ENCODE results near the gene AATF. TPM values are rescaled to one million over a fixed set of nuclear protein-coding genes. Genes with fewer than 3 reads are reported as not detected.

Gene AATF
- total RNA-seq, 4 donors from 2014 or later: 26.9 to 57.8 (median 35.4) TPM

- H3K9me3 ChIP-seq: no peaks in the 10 kb centered on the region
- TF ChIP-seq POLR2A (IDR thresholded peaks at IDR 0.05): no peak
- no peak for TF ChIP-seq CTCF (IDR thresholded peaks at IDR 0.05)
- H3K4me1 ChIP-seq: peaks cover 0 to 42% (median 2%) of the 10 kb centered on the region in 4 donors
- H3K27ac ChIP-seq: peak overlapping the region in 3 of 4 donors; percentile 61 to 82 (median 64)
- H3K4me3 ChIP-seq: no peak overlapping the region
- DNase-seq: no peak
- H3K27me3 ChIP-seq: no peaks in the 10 kb centered on the region
- peaks cover 0 to 11% (median 0%) of the 10 kb centered on the region in 3 donors for H3K36me3 ChIP-seq
Measured at GRCh38 chr17:37052450-37052849, 103.7 kb downstream of the AATF start.

DNA sequence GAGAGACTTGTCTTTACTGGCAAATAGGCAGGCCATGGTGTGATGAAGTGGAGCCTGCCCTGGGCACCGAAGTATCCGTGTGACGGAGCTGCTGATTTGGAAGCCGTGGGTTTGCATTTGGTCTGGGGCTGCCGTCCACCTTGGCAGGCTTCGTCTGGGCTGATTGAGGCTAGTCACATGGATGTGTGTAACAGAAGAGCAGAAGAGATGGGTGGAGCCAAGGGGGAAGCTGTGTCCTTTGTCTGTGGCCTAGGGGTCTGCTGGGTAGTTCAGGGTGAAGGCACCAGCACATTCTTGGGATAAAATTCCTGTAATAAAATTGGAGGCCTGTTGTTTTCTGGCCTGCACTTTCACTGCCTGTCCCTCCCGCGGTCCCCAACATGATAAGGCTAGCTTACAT, 106.1 kb downstream of the AATF start:
- Histone ChIP-seq H3K36me3 (peaks cover 0 to 15% (median 0%) of the 10 kb centered on the region in 3 donors), H3K27me3 (no peaks in the 10 kb centered on the region), H3K9me3 (no peaks in the 10 kb centered on the region), H3K4me3 (no peak overlapping the region), H3K4me1 (peaks cover 0 to 25% (median 2%) of the 10 kb centered on the region in 4 donors), H3K27ac (no peak overlapping the region)
- TF ChIP-seq CTCF (IDR thresholded peaks at IDR 0.05): no peak
- no peak for TF ChIP-seq POLR2A (IDR thresholded peaks at IDR 0.05)
- no peak for DNase-seq

DNA sequence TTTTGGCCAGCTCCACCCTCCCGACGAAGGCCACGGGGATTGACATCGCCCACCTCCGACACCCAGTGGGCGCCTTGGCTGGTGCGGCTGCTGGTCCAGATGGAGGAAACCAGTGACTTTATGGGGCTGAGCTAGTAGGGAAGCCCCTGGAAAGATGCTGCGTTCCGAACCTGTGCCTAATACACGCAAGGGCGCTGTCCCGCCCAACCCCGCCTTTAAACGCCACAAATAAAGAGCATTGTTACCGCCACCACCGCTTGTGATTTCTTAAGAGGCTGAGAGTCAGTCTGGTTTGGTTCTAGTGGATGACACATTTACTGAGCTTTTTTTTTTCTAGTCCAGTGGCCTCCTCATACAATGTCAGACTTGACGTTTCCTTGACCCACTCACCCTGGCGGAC, 107.9 kb downstream of the AATF start:
- DNase-seq: no peak
- H3K27ac ChIP-seq: no peak overlapping the region
- H3K27me3 ChIP-seq: no peaks in the 10 kb centered on the region
- no peak overlapping the region for H3K4me3 ChIP-seq
- no peaks in the 10 kb centered on the region for H3K9me3 ChIP-seq
- H3K36me3 ChIP-seq: peaks cover 0 to 15% (median 0%) of the 10 kb centered on the region in 3 donors
- TF ChIP-seq CTCF (IDR thresholded peaks at IDR 0.05): no peak
- no peak for TF ChIP-seq POLR2A (IDR thresholded peaks at IDR 0.05)
- peaks cover 0 to 11% (median 2%) of the 10 kb centered on the region in 4 donors for H3K4me1 ChIP-seq

GRCh38 chr17:37059493-37059892, 110.7 kb downstream of the AATF start:
- DNase-seq: no peak
- no peak overlapping the region for H3K4me3 ChIP-seq
- no peaks in the 10 kb centered on the region for H3K4me1 ChIP-seq
- H3K27me3 ChIP-seq: no peaks in the 10 kb centered on the region
- no peaks in the 10 kb centered on the region for H3K9me3 ChIP-seq
- H3K36me3 ChIP-seq: peaks cover 0 to 15% (median 0%) of the 10 kb centered on the region in 3 donors
- TF ChIP-seq POLR2A (IDR thresholded peaks at IDR 0.05) (no peak), CTCF (IDR thresholded peaks at IDR 0.05) (no peak)
- H3K27ac ChIP-seq: no peak overlapping the region

DNA sequence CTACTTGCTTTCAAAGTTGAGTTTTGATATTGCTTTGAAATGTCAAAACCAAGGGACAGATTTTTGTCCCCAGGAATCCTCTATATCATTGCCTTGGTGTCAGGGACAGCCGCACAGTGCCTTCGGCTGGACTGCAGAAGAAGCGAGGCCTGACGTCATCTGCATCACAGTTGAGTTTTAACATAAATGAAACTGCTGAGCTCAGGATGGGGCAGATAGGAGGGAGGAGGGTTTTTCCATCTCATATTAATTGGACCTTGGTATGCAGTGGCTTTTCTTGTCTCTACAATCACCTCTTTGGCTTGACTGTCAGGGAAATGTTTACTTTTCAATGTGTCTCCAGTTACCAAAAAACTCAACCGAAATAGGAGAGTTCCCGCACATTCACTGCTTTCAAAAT, 111.3 kb downstream of the AATF start:
- Histone ChIP-seq H3K27me3 (no peaks in the 10 kb centered on the region), H3K9me3 (no peaks in the 10 kb centered on the region), H3K4me3 (no peak overlapping the region), H3K36me3 (peaks cover 0 to 15% (median 0%) of the 10 kb centered on the region in 3 donors), H3K4me1 (no peaks in the 10 kb centered on the region), H3K27ac (no peak overlapping the region)
- TF ChIP-seq POLR2A (IDR thresholded peaks at IDR 0.05) (no peak), CTCF (IDR thresholded peaks at IDR 0.05) (no peak)
- DNase-seq: no peak

GRCh38 chr17:37060928-37061327, 112.2 kb downstream of the AATF start:
- H3K4me1 ChIP-seq: peaks cover 0 to 5% (median 0%) of the 10 kb centered on the region in 4 donors
- TF ChIP-seq CTCF (IDR thresholded peaks at IDR 0.05): no peak
- no peak for TF ChIP-seq POLR2A (IDR thresholded peaks at IDR 0.05)
- H3K27ac ChIP-seq: no peak overlapping the region
- no peak for DNase-seq
- no peaks in the 10 kb centered on the region for H3K9me3 ChIP-seq
- H3K27me3 ChIP-seq: no peaks in the 10 kb centered on the region
- H3K36me3 ChIP-seq: peaks cover 0 to 15% (median 0%) of the 10 kb centered on the region in 3 donors
- no peak overlapping the region for H3K4me3 ChIP-seq

Measured in Peyer's patch (tissue), 4 donors.